GM10266 (cell line): ENCODE results near the gene CBX4.

Experiments
- DNase-seq: peaks from one replicate; pipeline ENCODE4 v3.0.0; 2012; ENCODE audit errors: extremely low spot score
- CTCF ChIP-seq: IDR thresholded peaks from 2 replicates; pipeline ENCODE4 v1.5.1; 2012; ENCODE audit warnings: mild to moderate bottlenecking, low read depth; ENCODE audit not compliant: control insufficient read depth, insufficient read depth; ENCODE audit errors: missing control alignments

CBX4 gene

DNA sequence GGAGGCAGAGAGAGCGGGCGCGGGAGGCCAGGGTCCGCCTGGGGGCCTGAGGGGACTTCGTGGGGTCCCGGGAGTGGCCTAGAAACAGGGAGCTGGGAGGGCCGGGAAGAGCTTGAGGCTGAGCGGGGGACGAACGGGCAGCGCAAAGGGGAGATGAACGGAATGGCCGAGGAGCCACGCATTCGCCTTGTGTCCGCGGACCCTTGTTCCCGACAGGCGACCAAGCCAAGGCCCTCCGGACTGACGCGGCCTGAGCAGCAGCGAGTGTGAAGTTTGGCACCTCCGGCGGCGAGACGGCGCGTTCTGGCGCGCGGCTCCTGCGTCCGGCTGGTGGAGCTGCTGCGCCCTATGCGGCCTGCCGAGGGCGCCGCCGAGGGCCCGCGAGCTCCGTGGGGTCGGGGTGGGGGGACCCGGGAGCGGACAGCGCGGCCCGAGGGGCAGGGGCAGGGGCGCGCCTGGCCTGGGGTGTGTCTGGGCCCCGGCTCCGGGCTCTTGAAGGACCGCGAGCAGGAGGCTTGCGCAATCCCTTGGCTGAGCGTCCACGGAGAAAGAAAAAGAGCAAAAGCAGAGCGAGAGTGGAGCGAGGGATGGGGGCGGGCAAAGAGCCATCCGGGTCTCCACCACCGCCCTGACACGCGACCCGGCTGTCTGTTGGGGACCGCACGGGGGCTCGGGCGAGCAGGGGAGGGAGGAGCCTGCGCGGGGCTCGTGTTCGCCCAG is 1.2 kb upstream of the CBX4 start:
- DNase-seq = no peak

DNA sequence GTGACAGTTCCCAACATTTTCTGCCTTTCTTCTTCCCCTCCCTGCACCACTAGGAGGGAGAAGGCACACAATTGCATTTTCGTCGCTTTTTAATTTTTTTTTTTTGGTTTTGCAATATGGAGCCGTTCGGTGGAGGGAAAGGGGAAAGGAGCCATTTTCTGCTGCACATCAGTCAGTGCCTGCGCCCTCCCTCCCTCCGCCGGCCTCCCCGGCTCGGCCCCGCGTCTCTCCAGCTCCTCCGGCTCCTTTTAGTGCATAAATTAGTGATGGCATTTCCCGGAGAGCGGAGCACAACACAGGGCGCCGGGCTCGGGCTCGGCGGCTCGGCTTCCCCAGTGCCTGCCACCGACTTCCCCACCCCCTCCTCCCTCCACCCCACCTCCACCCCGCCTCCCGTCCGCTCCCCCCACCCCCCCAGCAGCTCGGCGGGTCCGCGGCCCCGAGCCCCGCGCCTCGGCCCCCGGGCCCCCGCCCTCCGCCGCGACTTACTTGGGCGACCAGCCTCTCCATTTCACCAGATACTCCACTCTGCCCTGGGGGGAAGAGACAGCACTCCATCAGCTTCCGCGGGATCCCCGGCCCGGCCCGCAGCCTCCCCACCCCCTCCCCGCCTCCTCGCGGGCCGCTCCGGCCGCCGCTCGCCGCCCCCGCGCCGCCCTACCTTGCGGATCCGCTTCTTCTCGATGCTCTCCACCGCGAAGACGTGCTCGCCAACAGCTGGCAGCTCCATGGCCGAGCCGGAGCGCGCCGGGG is 542 bp downstream of the CBX4 start:
- no peak for TF ChIP-seq CTCF
- peak; percentile 73 for DNase-seq

More for the DNA sequence above, 1.2 kb upstream of the CBX4 start:
- peak; percentile 23 for TF ChIP-seq CTCF

- no peak for TF ChIP-seq CTCF
Observed at GRCh38 chr17:79837888-79838521, 1.2 kb downstream of the CBX4 start.

GRCh38 chr17:79836972-79837887 is 2.0 kb downstream of the CBX4 start:
- TF ChIP-seq CTCF = no peak
- peak; percentile 87 for DNase-seq

More at GRCh38 chr17:79837888-79838521, 1.2 kb downstream of the CBX4 start:
- no peak for DNase-seq

GRCh38 chr17:79836510-79836971 is 2.7 kb downstream of the CBX4 start:
- DNase-seq = no peak
- no peak for TF ChIP-seq CTCF

GRCh38 chr17:79835953-79836509 is 3.2 kb downstream of the CBX4 start:
- no peak for DNase-seq
- no peak for TF ChIP-seq CTCF
